OCI-LY7 (cell line): ENCODE results near the gene NCBP2. TPM values are rescaled to one million over a fixed set of nuclear protein-coding genes. Genes with fewer than 3 reads are reported as not detected.

Experiments used
- BruUV-seq: library from RNA; stranded (reverse); fragments of 400-500 nt; replicated peaks from 2 replicates; lab custom pipeline; 2021; lab: Mats Ljungman, UMichigan
- CTCF ChIA-PET: fragments of 300-600 bp; sonication (Branson Sonifier 250); formaldehyde crosslinking; loops from one replicate; lab custom pipeline; 2022; ENCODE audit warnings: antibody characterized with exemption; ENCODE audit not compliant: unreplicated experiment; lab: Charles Lee
- POLR2A ChIA-PET: fragments of 300-600 bp; sonication (Branson Sonifier 250); formaldehyde crosslinking; loops from one replicate; lab custom pipeline; 2022; ENCODE audit warnings: antibody characterized with exemption; lab: Charles Lee
- DNase-seq: peaks from one replicate; pipeline ENCODE4 v3.0.0-alpha.2; 2015; ENCODE audit warnings: low spot score
- H2AFZ ChIP-seq: fragments of 200-600 bp; sonication (generic), shearing (Covaris generic); 2 replicates; pipeline ENCODE4 v1.6.1; 2014; ENCODE audit warnings: mild to moderate bottlenecking, antibody characterized with exemption, low read length, moderate library complexity
- H3K27ac ChIP-seq: fragments of 200-600 bp; sonication (generic); 2 replicates; pipeline ENCODE4 v1.5.1; 2014; ENCODE audit warnings: mixed run types, low read depth, mild to moderate bottlenecking, moderate library complexity, low read length, inconsistent platforms; ENCODE audit not compliant: poor library complexity, severe bottlenecking
- H3K36me3 ChIP-seq: fragments of 200-600 bp; sonication (generic); 2 replicates; pipeline ENCODE4 v1.6.1; 2014; ENCODE audit warnings: mild to moderate bottlenecking, antibody characterized with exemption, low read length, moderate library complexity, mixed read lengths; ENCODE audit not compliant: insufficient read depth
- H3K4me1 ChIP-seq: fragments of 200-600 bp; sonication (generic); 2 replicates; pipeline ENCODE4 v1.5.1; 2014; ENCODE audit warnings: mild to moderate bottlenecking, low read length; ENCODE audit not compliant: insufficient read depth, poor library complexity, severe bottlenecking
- H3K4me2 ChIP-seq: fragments of 200-600 bp; sonication (generic); 2 replicates; pipeline ENCODE4 v1.6.1; 2014; ENCODE audit warnings: mild to moderate bottlenecking, low read length
- H3K4me3 ChIP-seq: fragments of 200-600 bp; sonication (generic); 2 replicates; pipeline ENCODE4 v1.5.1; 2014; ENCODE audit warnings: mild to moderate bottlenecking, low read depth, low read length; ENCODE audit not compliant: poor library complexity, severe bottlenecking
- H3K79me2 ChIP-seq: fragments of 200-600 bp; sonication (generic); 2 replicates; pipeline ENCODE4 v1.6.1; 2016; ENCODE audit warnings: low read depth, mild to moderate bottlenecking, low read length, moderate library complexity, mixed read lengths; ENCODE audit not compliant: insufficient read depth
- H3K9me2 ChIP-seq: fragments of 200-600 bp; sonication (generic); 2 replicates; pipeline ENCODE4 v1.6.1; 2016; ENCODE audit warnings: mild to moderate bottlenecking, low read length, mixed read lengths; ENCODE audit not compliant: insufficient read depth
- H3K9me3 ChIP-seq: fragments of 200-600 bp; sonication (generic); 2 replicates; pipeline ENCODE4 v1.6.1; 2014; ENCODE audit warnings: mild to moderate bottlenecking, mixed run types, low read length, mixed read lengths
- H4K20me1 ChIP-seq: fragments of 200-600 bp; sonication (generic); 2 replicates; pipeline ENCODE4 v1.6.1; 2014; ENCODE audit warnings: mild to moderate bottlenecking, antibody characterized with exemption, low read length, moderate library complexity, mixed read lengths; ENCODE audit not compliant: insufficient read depth
- EZH2phosphoT487 ChIP-seq: fragments of 200-600 bp; sonication (generic); IDR thresholded peaks from 2 replicates; pipeline ENCODE4 v1.6.1; 2018; ENCODE audit warnings: low read depth, borderline replicate concordance, mild to moderate bottlenecking, mixed run types, antibody characterized with exemption, low read length, moderate library complexity, mixed read lengths
- intact Hi-C: fragments of 100-400 bp; cut with micrococcal nuclease; formaldehyde crosslinking; loops from one replicate; pipeline ENCODE4 v1.10.0; 2022; ENCODE audit not compliant: unreplicated experiment
- total RNA-seq, 2 experiments: library from RNA; depleted of rRNA in 1 of 2; stranded (reverse); fragments of >200 nt in 1 of 2; shearing (Covaris generic) in 1 of 2; gene quantifications; 2 replicates each; pipeline ENCODE4 v1.2.3, GENCODE V29; 2014 to 2022
- TF ChIP-seq, protein P1 (sequence below): fragments of 200-600 bp; sonication (generic); conservative IDR thresholded peaks from 2 replicates; pipeline ENCODE4 v1.5.1; 2014; ENCODE audit warnings: mild to moderate bottlenecking, antibody characterized with exemption, low read length, moderate library complexity, mixed read lengths

The NCBP2 gene
- total RNA-seq, 2 experiments from 2014 or later, result 46.4 to 73.6 TPM

DNA sequence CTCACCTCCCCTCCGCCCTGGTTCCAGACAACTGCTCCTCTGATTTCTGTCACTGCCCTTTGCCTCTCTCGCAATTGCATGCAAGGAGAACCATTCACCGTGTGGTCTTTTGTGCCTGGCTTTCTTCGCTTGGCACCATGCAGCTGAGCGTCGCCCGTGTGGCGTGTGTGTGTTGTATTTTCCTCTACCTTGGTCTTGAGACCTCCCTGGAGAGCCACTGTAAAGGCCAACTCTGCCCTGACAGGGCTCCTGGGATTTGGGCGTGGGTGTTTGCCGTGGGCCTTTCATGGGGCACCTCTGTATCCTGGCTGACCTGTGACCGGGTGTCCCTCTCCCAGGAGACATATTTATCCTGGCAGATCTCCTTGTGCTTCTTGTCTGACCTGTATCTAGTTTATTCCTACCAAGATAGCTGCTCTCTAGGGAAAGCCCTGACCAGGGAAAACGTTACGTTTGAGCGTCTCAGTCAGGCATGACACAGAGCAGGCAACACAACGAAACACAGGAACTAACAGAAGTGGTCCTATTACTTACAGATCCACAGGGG lies 28.3 kb upstream of the NCBP2 start:
- no peaks in the 10 kb centered on the region for H4K20me1 ChIP-seq
- peaks cover 8% of the 10 kb centered on the region for H3K4me1 ChIP-seq
- no peaks in the 10 kb centered on the region for H3K9me3 ChIP-seq
- no TSS peak for BruUV-seq
- no peak overlapping the region for H3K4me3 ChIP-seq
- CTCF ChIA-PET, result no interaction called here
- POLR2A ChIA-PET, result interaction anchor here (0.6 kb wide), 2 partner anchors 53 to 702 kb away, joined by 3 read pairs; no protein-coding TSS in a partner anchor
- H3K4me2 ChIP-seq, result no peak overlapping the region
- no peak for DNase-seq
- TF ChIP-seq EZH2phosphoT487, result no peak
- TF ChIP-seq, protein P1, sequence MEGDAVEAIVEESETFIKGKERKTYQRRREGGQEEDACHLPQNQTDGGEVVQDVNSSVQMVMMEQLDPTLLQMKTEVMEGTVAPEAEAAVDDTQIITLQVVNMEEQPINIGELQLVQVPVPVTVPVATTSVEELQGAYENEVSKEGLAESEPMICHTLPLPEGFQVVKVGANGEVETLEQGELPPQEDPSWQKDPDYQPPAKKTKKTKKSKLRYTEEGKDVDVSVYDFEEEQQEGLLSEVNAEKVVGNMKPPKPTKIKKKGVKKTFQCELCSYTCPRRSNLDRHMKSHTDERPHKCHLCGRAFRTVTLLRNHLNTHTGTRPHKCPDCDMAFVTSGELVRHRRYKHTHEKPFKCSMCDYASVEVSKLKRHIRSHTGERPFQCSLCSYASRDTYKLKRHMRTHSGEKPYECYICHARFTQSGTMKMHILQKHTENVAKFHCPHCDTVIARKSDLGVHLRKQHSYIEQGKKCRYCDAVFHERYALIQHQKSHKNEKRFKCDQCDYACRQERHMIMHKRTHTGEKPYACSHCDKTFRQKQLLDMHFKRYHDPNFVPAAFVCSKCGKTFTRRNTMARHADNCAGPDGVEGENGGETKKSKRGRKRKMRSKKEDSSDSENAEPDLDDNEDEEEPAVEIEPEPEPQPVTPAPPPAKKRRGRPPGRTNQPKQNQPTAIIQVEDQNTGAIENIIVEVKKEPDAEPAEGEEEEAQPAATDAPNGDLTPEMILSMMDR, result no peak
- no peak overlapping the region for H3K27ac ChIP-seq
- no peaks in the 10 kb centered on the region for H3K36me3 ChIP-seq
- intact Hi-C loops, result loop anchor here (1.0 kb wide), 1 partner anchor 132 kb away; no protein-coding TSS in a partner anchor
- H2AFZ ChIP-seq, result no peak overlapping the region
- no peaks in the 10 kb centered on the region for H3K79me2 ChIP-seq
- H3K9me2 ChIP-seq, result no peaks in the 10 kb centered on the region

DNA sequence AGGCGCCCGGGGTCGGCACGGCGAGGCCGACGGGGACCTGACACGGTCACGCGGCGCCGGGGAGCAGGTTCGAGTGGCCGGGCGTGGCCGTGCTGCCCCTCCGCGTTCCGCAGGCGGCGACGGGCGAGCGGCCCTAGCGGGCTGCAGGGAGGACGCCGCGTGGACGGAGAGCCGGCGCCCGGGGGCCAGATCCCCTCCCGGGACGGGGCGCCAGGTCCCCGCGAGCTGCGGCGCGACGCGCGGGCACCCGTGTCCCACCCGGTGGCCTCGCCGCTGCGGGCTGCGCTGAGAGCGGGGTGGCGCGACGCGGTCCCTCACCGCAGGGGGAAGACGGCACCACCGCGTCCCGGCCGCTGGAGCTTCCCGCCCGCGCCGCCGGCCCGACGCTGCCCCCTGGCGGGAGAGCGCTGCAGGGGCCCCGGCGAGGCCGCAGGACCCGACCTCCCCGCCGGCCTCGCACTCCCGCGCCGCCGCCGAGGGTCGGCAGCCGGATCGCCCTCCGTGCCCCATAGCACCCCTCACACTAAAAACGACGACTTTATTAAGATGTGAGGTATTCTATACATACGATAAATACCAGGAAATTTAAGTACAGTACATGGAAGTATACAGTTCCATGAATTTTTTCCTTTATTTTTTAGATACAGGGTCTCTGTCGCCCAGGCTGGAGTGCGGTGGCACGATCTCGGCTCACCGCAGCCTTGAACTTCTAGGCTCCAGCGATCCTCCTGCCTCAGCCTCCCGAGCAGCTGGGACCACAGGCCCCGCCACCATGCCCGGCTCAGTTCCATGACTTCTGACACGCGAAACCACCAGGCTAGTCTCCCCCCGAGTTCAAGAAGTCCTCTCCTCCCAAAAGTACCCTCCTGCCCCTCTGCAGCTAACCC lies 27.6 kb upstream of the NCBP2 start:
- Histone ChIP-seq H3K36me3 (no peaks in the 10 kb centered on the region), H3K4me1 (peaks cover 8% of the 10 kb centered on the region), H2AFZ (peak overlapping the region; percentile 83), H3K27ac (no peak overlapping the region), H3K9me2 (no peaks in the 10 kb centered on the region), H3K4me2 (peak overlapping the region; percentile 100), H3K4me3 (peak overlapping the region; percentile 72), H3K79me2 (no peaks in the 10 kb centered on the region), H3K9me3 (no peaks in the 10 kb centered on the region), H4K20me1 (no peaks in the 10 kb centered on the region)
- no peak for TF ChIP-seq EZH2phosphoT487
- TF ChIP-seq, protein P1, result peak; percentile 77
- peak; percentile 73 for DNase-seq
- POLR2A ChIA-PET, result interaction anchor here (0.6 kb wide), 2 partner anchors 52 to 701 kb away, joined by 3 read pairs; no protein-coding TSS in a partner anchor
- intact Hi-C loops, result loop anchor here (1.0 to 10.0 kb wide), 3 partner anchors 132 to 361 kb away; partner anchors contain the start of genes CEP19 and PIGX
- BruUV-seq, result no TSS peak
- CTCF ChIA-PET, result interaction anchor here (0.6 kb wide), 1 partner anchor 98 kb away, joined by 3 read pairs; no protein-coding TSS in a partner anchor
